Kidney epithelial cell (primary cell): ENCODE data around the gene FAM114A2. TPM values are rescaled to one million over a fixed set of nuclear protein-coding genes. Genes with fewer than 3 reads are reported as not detected.
"Not testable (repeated sequence)": the region's sequence is repeated elsewhere in the genome, so short reads cannot be mapped to it uniquely, and the experiment has no call there.

Source experiments
- DNase-seq: peaks from one replicate; pipeline ENCODE4 v3.0.0-alpha.2; 2010; ENCODE audit warnings: low read depth
- H3K27me3 ChIP-seq: 2 replicates; pipeline ENCODE4 v1.6.0; 2011; ENCODE audit warnings: low read length; ENCODE audit not compliant: control insufficient read depth, insufficient read depth
- H3K36me3 ChIP-seq: 2 replicates; pipeline ENCODE4 v1.5.1; 2011; ENCODE audit warnings: low read length; ENCODE audit not compliant: control insufficient read depth, insufficient read depth
- H3K4me3 ChIP-seq: 2 replicates; pipeline ENCODE4 v1.5.1; 2011; ENCODE audit warnings: low read depth, mild to moderate bottlenecking, control low read depth, low read length
- CTCF ChIP-seq: IDR thresholded peaks from 2 replicates; pipeline ENCODE4 v1.5.1; 2011; ENCODE audit warnings: mild to moderate bottlenecking, moderate library complexity, low read length, control low read depth, inconsistent platforms; ENCODE audit not compliant: insufficient read depth, poor library complexity, severe bottlenecking
- total RNA-seq: library from RNA; depleted of rRNA; stranded (reverse); fragments of >200 nt; gene quantifications from 2 replicates; pipeline ENCODE4 v1.2.3, GENCODE V29; 2015

Gene FAM114A2
- total RNA-seq, 1 donor from 2014 or later, result 14.5 TPM

- TF ChIP-seq CTCF, result no peak
Observed at GRCh38 chr5:154034944-154035343, 3.8 kb downstream of the FAM114A2 start.

GRCh38 chr5:154031937-154032489 lies 6.7 kb downstream of the FAM114A2 start:
- Histone ChIP-seq H3K4me3 (no peak overlapping the region), H3K27me3 (no peaks in the 10 kb centered on the region), H3K36me3 (no peaks in the 10 kb centered on the region)
- DNase-seq, result no peak
- TF ChIP-seq CTCF, result no peak

More at GRCh38 chr5:154034944-154035343, 3.8 kb downstream of the FAM114A2 start:
- no peaks in the 10 kb centered on the region for H3K27me3 ChIP-seq
- no peak for DNase-seq
- no peaks in the 10 kb centered on the region for H3K36me3 ChIP-seq
- H3K4me3 ChIP-seq, result no peak overlapping the region

GRCh38 chr5:154025951-154026350 lies 12.8 kb downstream of the FAM114A2 start:
- Histone ChIP-seq H3K4me3 (no peak overlapping the region), H3K27me3 (no peaks in the 10 kb centered on the region), H3K36me3 (no peaks in the 10 kb centered on the region)
- TF ChIP-seq CTCF, result no peak
- no peak for DNase-seq

GRCh38 chr5:154018919-154019318 lies 19.8 kb downstream of the FAM114A2 start:
- not testable (repeated sequence) for DNase-seq, H3K36me3 ChIP-seq, H3K27me3 ChIP-seq, H3K4me3 ChIP-seq

- Histone ChIP-seq H3K4me3 (no peak overlapping the region), H3K27me3 (no peaks in the 10 kb centered on the region), H3K36me3 (peaks cover 1% of the 10 kb centered on the region)
- no peak for TF ChIP-seq CTCF
- no peak for DNase-seq
Observed at GRCh38 chr5:154015071-154015693, 23.5 kb downstream of the FAM114A2 start.

- peaks cover 1% of the 10 kb centered on the region for H3K36me3 ChIP-seq
- H3K4me3 ChIP-seq, result no peak overlapping the region
- no peak for DNase-seq
- H3K27me3 ChIP-seq, result no peaks in the 10 kb centered on the region
- TF ChIP-seq CTCF, result no peak
Observed at GRCh38 chr5:154010660-154011059, 28.1 kb downstream of the FAM114A2 start.
